BJ (cell line): Measurements from ENCODE around the gene AFF4. TPM values are rescaled to one million over a fixed set of nuclear protein-coding genes. Genes with fewer than 3 reads are reported as not detected.

Source experiments
- CTCF ChIA-PET: fragments of 350-600 bp; formaldehyde crosslinking; extraction: SDS; loops from one replicate; lab custom pipeline; 2021; ENCODE audit warnings: antibody characterized with exemption, inconsistent platforms; lab: Yijun Ruan, JAX
- POLR2A ChIA-PET: fragments of 300-600 bp; sonication (Branson Sonifier 250); formaldehyde crosslinking; extraction: SDS; loops from one replicate; lab custom pipeline; 2021; ENCODE audit warnings: antibody characterized with exemption; lab: Charles Lee
- DNase-seq: peaks from one replicate; pipeline ENCODE4 v3.0.0-alpha.2; 2011; ENCODE audit warnings: low read depth
- H3K27me3 ChIP-seq: 2 replicates; pipeline ENCODE4 v1.6.0; 2011; ENCODE audit warnings: low read length; ENCODE audit not compliant: control insufficient read depth, insufficient read depth
- H3K36me3 ChIP-seq: 2 replicates; pipeline ENCODE4 v1.5.1; 2011; ENCODE audit warnings: low read length; ENCODE audit not compliant: control insufficient read depth, insufficient read depth
- H3K4me3 ChIP-seq: 2 replicates; pipeline ENCODE4 v1.5.1; 2011; ENCODE audit warnings: low read depth, mild to moderate bottlenecking, control low read depth, low read length
- polyA plus RNA-seq: library from polyadenylated mRNA; depleted of rRNA; stranded (reverse); fragments of >200 nt; gene quantifications from 2 replicates; pipeline ENCODE4 v1.2.3, GENCODE V29; 2011
- TF ChIP-seq, protein P1 (sequence below): IDR thresholded peaks from 2 replicates; pipeline ENCODE4 v1.5.1; 2011; ENCODE audit warnings: low read depth, mild to moderate bottlenecking, control low read depth, inconsistent platforms, low read length, moderate library complexity; ENCODE audit not compliant: insufficient read depth

AFF4 gene
- polyA plus RNA-seq, 1 experiment = 42.5 TPM

DNA sequence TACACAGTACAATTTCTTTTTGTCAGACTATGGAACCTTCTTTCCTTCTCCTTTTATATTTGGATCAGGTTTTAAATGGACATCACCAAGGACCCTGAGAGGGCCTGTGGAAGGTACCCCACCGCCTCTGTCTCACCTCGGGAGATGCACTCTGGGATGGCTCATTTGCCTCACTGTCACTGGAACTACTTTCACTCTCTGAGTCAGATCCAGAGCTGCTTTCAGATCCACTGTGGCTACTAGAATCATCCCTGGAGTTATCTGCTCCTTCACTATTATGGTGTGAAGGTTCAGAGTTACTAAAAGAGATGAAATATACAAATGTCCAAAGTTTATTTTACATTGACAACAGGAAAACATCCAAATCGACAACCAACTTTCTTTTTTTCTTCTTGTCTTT lies 65.3 kb downstream of the AFF4 start:
- ChIA-PET CTCF (interaction anchor here (1.8 kb wide), 1 partner anchor 15 kb away, joined by 7 read pairs; no protein-coding TSS in a partner anchor), POLR2A (no interaction called here)
- Histone ChIP-seq H3K36me3 (peaks cover 14% of the 10 kb centered on the region), H3K4me3 (no peak overlapping the region), H3K27me3 (no peaks in the 10 kb centered on the region)
- TF ChIP-seq, protein P1, sequence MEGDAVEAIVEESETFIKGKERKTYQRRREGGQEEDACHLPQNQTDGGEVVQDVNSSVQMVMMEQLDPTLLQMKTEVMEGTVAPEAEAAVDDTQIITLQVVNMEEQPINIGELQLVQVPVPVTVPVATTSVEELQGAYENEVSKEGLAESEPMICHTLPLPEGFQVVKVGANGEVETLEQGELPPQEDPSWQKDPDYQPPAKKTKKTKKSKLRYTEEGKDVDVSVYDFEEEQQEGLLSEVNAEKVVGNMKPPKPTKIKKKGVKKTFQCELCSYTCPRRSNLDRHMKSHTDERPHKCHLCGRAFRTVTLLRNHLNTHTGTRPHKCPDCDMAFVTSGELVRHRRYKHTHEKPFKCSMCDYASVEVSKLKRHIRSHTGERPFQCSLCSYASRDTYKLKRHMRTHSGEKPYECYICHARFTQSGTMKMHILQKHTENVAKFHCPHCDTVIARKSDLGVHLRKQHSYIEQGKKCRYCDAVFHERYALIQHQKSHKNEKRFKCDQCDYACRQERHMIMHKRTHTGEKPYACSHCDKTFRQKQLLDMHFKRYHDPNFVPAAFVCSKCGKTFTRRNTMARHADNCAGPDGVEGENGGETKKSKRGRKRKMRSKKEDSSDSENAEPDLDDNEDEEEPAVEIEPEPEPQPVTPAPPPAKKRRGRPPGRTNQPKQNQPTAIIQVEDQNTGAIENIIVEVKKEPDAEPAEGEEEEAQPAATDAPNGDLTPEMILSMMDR = no peak
- no peak for DNase-seq

DNA sequence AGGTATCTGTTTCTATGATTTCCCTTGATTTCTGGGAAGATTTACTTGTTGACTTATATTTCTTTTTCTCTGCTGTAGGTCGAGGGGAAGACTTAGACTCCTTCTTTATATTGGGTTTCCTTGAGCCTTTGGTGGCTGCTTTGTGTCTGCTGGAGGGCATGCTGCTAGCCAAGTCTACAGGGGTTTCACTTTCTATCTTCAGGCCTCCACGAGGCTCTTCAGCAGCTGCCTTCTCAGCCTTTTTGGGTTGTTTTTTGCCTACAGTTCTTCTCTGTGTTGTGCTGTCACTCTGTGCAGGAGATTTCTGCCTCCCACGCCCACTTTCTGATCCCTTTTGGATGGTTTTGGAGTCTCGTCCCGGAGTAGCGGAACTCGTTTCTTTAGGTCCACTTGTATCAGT lies 66.7 kb downstream of the AFF4 start:
- Histone ChIP-seq H3K4me3 (no peak overlapping the region), H3K27me3 (no peaks in the 10 kb centered on the region), H3K36me3 (peaks cover 20% of the 10 kb centered on the region)
- ChIA-PET POLR2A (no interaction called here), CTCF (interaction anchor here (1.0 to 1.3 kb wide), 2 partner anchors 9 to 13 kb away, joined by 3 to 4 read pairs; no protein-coding TSS in a partner anchor)
- no peak for DNase-seq
- TF ChIP-seq, protein P1 = no peak

DNA sequence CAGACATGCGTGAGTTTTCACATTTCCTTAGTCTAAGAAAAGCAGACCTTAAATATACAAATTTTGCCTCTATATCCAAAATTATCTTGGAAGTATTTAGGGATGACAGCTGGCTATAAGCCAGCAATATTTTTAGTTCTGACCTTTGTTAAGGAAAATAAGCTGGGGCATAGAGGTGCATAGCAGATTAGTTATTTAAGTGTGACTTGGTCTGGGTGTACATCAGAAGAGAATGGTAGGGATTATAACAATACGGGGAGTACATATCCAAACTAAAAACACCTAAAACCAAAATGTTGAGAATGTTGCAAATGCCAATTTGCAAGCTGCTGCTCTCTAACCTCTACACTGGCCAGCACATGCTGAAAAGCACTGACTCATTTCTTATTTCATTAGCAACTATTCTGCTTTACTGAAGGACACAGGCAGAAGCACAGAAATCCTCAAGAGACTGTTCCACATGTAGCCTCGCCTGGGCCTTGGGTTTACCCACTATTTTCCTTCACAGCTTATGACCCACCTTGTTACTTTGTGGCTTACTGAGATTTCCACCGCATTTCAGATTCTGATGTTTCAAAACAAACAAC lies 67.6 kb downstream of the AFF4 start:
- Histone ChIP-seq H3K36me3 (peaks cover 20% of the 10 kb centered on the region), H3K4me3 (no peak overlapping the region), H3K27me3 (no peaks in the 10 kb centered on the region)
- POLR2A ChIA-PET = no interaction called here
- TF ChIP-seq, protein P1 = no peak
- CTCF ChIA-PET = interaction anchor here (1.0 to 1.3 kb wide), 4 partner anchors 10 to 369 kb away, joined by 3 to 4 read pairs (median 4); no protein-coding TSS in a partner anchor
- no peak for DNase-seq

DNA sequence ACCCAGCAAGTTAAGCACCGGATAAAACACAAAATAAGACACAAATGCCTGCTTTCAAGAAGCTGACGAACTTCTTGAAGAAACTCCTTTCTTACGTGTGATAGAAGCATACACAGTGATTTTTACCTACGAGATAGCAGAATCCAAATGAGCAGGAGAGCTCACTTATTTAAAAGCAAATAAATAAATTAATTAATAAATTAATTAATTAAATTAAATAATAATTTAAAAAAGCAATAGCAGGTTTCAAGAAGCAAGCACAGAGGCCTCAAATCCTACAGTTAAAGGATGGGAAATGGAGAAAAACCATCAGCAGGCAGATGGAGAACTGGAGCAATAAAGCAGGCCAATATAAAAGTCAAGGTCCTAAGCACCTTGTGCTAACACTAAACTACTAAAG lies 72.6 kb downstream of the AFF4 start:
- no peak for DNase-seq
- TF ChIP-seq, protein P1 = no peak
- ChIA-PET POLR2A (no interaction called here), CTCF (interaction anchor here (1.6 to 1.8 kb wide), 4 partner anchors 8 to 61 kb away, joined by 4 to 6 read pairs (median 6); partner anchors contain the start of gene SHROOM1)
- H3K36me3 ChIP-seq = peaks cover 15% of the 10 kb centered on the region
- H3K4me3 ChIP-seq = no peak overlapping the region
- H3K27me3 ChIP-seq = no peaks in the 10 kb centered on the region

DNA sequence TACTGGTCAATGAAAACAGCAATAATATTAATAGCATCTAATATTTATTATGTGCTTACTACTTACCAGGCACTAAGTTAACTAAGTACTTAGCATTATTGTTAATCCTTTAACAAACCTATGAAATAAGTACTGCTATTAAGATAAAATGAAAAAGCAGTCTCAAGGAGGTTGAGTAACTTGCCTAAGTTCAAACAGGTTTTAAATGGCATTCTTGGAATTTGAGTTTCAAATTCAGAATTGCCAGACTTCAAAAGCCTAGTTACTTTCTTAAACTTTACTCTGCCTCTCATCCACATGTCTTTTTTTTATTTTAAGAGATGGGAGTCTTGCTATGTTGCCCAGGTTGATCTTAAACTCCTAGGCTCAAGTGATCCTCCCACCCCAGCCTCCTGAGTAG lies 73.9 kb downstream of the AFF4 start:
- Histone ChIP-seq H3K36me3 (peaks cover 14% of the 10 kb centered on the region), H3K4me3 (no peak overlapping the region), H3K27me3 (no peaks in the 10 kb centered on the region)
- TF ChIP-seq, protein P1 = no peak
- CTCF ChIA-PET = interaction anchor here (1.0 to 8.2 kb wide), 2 partner anchors 59 to 136 kb away, joined by 3 to 111 read pairs; partner anchors contain the start of gene SHROOM1
- no peak for DNase-seq
- POLR2A ChIA-PET = no interaction called here
